ENCODE results near the gene MEIS3.

The MEIS3 gene

GRCh38 chr19:47448360-47448727 lies 29.0 kb upstream of the MEIS3 start:
- no peak for TF ChIP-seq CTCF (IDR thresholded peaks at IDR 0.05; ENCODE audit: poor library complexity, severe bottlenecking)
- Histone ChIP-seq H3K4me1 (ENCODE audit: insufficient read depth, poor library complexity, severe bottlenecking) (peaks cover 3% of the 10 kb centered on the region), H3K27ac (ENCODE audit: poor library complexity, severe bottlenecking) (no peak overlapping the region), H3K27me3 (ENCODE audit: insufficient read depth, poor library complexity, severe bottlenecking) (peaks cover 23% of the 10 kb centered on the region), H3K36me3 (ENCODE audit: low read depth) (no peaks in the 10 kb centered on the region), H3K9me3 (ENCODE audit: severe bottlenecking) (no peaks in the 10 kb centered on the region), H3K4me3 (ENCODE audit: severe bottlenecking) (no peak overlapping the region)
- DNase-seq (ENCODE audit: low spot score) (no peak), ATAC-seq (ENCODE audit: low read depth) (no peak)

GRCh38 chr19:47447470-47448359 lies 28.4 kb upstream of the MEIS3 start:
- Histone ChIP-seq H3K27ac (ENCODE audit: poor library complexity, severe bottlenecking) (peak overlapping the region; percentile 34), H3K36me3 (ENCODE audit: low read depth) (no peaks in the 10 kb centered on the region), H3K4me1 (ENCODE audit: insufficient read depth, poor library complexity, severe bottlenecking) (peaks cover 3% of the 10 kb centered on the region), H3K27me3 (ENCODE audit: insufficient read depth, poor library complexity, severe bottlenecking) (peaks cover 23% of the 10 kb centered on the region), H3K9me3 (ENCODE audit: severe bottlenecking) (no peaks in the 10 kb centered on the region), H3K4me3 (ENCODE audit: severe bottlenecking) (peak overlapping the region; percentile 32)
- no peak for TF ChIP-seq CTCF (IDR thresholded peaks at IDR 0.05; ENCODE audit: poor library complexity, severe bottlenecking)
- peak; percentile 97 for DNase-seq (ENCODE audit: low spot score)
- ATAC-seq (ENCODE audit: low read depth) = peak; percentile 80

GRCh38 chr19:47446534-47447469 lies 27.5 kb upstream of the MEIS3 start:
- DNase-seq (ENCODE audit: low spot score) = peak; percentile 86
- Histone ChIP-seq H3K4me3 (ENCODE audit: severe bottlenecking) (peak overlapping the region; percentile 32), H3K9me3 (ENCODE audit: severe bottlenecking) (no peaks in the 10 kb centered on the region), H3K27ac (ENCODE audit: poor library complexity, severe bottlenecking) (peak overlapping the region; percentile 34), H3K27me3 (ENCODE audit: insufficient read depth, poor library complexity, severe bottlenecking) (peaks cover 23% of the 10 kb centered on the region), H3K36me3 (ENCODE audit: low read depth) (no peaks in the 10 kb centered on the region), H3K4me1 (ENCODE audit: insufficient read depth, poor library complexity, severe bottlenecking) (peaks cover 3% of the 10 kb centered on the region)
- TF ChIP-seq CTCF (IDR thresholded peaks at IDR 0.05; ENCODE audit: poor library complexity, severe bottlenecking) = no peak
- ATAC-seq (ENCODE audit: low read depth) = peak; percentile 77

GRCh38 chr19:47445937-47446402 lies 26.6 kb upstream of the MEIS3 start:
- no peaks in the 10 kb centered on the region for H3K9me3 ChIP-seq (ENCODE audit: severe bottlenecking)
- no peak for TF ChIP-seq CTCF (IDR thresholded peaks at IDR 0.05; ENCODE audit: poor library complexity, severe bottlenecking)
- H3K4me1 ChIP-seq (ENCODE audit: insufficient read depth, poor library complexity, severe bottlenecking) = peaks cover 3% of the 10 kb centered on the region
- H3K4me3 ChIP-seq (ENCODE audit: severe bottlenecking) = no peak overlapping the region
- peaks cover 23% of the 10 kb centered on the region for H3K27me3 ChIP-seq (ENCODE audit: insufficient read depth, poor library complexity, severe bottlenecking)
- DNase-seq (ENCODE audit: low spot score) = no peak
- no peak overlapping the region for H3K27ac ChIP-seq (ENCODE audit: poor library complexity, severe bottlenecking)
- H3K36me3 ChIP-seq (ENCODE audit: low read depth) = no peaks in the 10 kb centered on the region
- no peak for ATAC-seq (ENCODE audit: low read depth)
